A673 (cell line): ENCODE data around the gene IGFBP2.

ENCODE experiments used
- CTCF ChIP-seq: fragments of 300-800, 200-600 bp; sonication (generic); conservative IDR thresholded peaks from 2 replicates; pipeline ENCODE4 v1.5.1; 2017; ENCODE audit warnings: low read depth, mild to moderate bottlenecking, antibody characterized with exemption, low read length, moderate library complexity, mixed read lengths
- EZH2 ChIP-seq: fragments of 200-600 bp; sonication (generic); IDR thresholded peaks from 2 replicates; pipeline ENCODE4 v1.6.1; 2017; ENCODE audit warnings: borderline replicate concordance, low read depth, mild to moderate bottlenecking, mixed read lengths, antibody characterized with exemption, low read length; ENCODE audit not compliant: poor library complexity, severe bottlenecking

DNA sequence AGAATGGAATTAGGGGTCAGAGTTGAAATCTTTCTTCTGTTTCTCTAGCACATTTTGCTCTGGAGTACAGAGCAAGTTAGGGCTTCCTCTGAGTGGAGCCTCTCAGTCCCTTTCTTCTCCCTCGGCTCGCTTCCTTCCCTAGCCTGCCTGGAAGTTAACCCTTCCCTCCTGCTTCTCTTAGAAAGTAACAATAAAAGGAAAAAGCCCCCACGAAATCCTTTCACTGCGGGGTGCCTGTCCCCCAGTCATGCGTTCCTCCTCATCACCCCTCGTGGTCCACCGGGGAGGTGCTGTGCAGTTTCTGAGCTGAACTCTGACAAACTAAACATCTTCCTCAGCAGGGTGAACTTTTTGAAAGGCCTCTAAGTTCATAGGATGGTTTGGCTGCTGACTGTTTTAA lies 2.0 kb downstream of the IGFBP2 start:
- TF ChIP-seq CTCF (no peak), EZH2 (no peak)
